ENCODE results near the gene MTFR1L. TPM values are rescaled to one million over a fixed set of nuclear protein-coding genes. Genes with fewer than 3 reads are reported as not detected.
A peak's percentile ranks its signal among the peaks of the same experiment; 100 is the strongest.

Gene MTFR1L
- total and polyA plus RNA-seq, 9 of the 15 experiments (the other 6 are each of a cell fraction or from before 2014, with no cell fraction given) = 41.4 to 98.5 (median 53.7) TPM

GRCh38 chr1:25858906-25859789 lies 39.4 kb downstream of the MTFR1L start, which contains the start of gene AUNIP (continued):
- peak; percentile 62 to 92 for TF ChIP-seq MNT (conservative IDR thresholded peaks at IDR 0.05)
- peak; percentile 100; the same call in 1 of the 2 replicates for TF ChIP-seq PHF8 (IDR thresholded peaks at IDR 0.05; ENCODE audit: borderline replicate concordance, low read length)
- TF ChIP-seq SUPT5H (IDR thresholded peaks at IDR 0.05) = peak; percentile 97
- 0 out of 2 replicates have a peak, but pooled peaks have one; percentile 37 for TF ChIP-seq TCF7 (IDR thresholded peaks at IDR 0.05; ENCODE audit: borderline replicate concordance)
- TF ChIP-seq ZSCAN29 (IDR thresholded peaks at IDR 0.05) = peak; percentile 91
- peak; percentile 96 for TF ChIP-seq GATAD2B (IDR thresholded peaks at IDR 0.05; ENCODE audit: borderline replicate concordance)
- peak; percentile 31; the same call in 1 of the 2 replicates for TF ChIP-seq ELF2 (CRISPR knock-in tag; IDR thresholded peaks at IDR 0.05)
- no peak for TF ChIP-seq ETS2 (tag; IDR thresholded peaks at IDR 0.05; ENCODE audit: borderline replicate concordance, poor library complexity, severe bottlenecking)
- TF ChIP-seq SIN3B (IDR thresholded peaks at IDR 0.05; ENCODE audit: low read depth) = peak; percentile 61
- no peak for TF ChIP-seq ZNF124 (CRISPR knock-in tag; IDR thresholded peaks at IDR 0.05)
- peak; percentile 31; the same call in 1 of the 2 replicates for TF ChIP-seq CGGBP1 (CRISPR knock-in tag; IDR thresholded peaks at IDR 0.05)
- TF ChIP-seq CREB3 (tag; conservative IDR thresholded peaks at IDR 0.05; ENCODE audit: low read depth) = 0 out of 2 replicates have a peak, but pooled peaks have one; percentile 34
- no peak for TF ChIP-seq TFAM (CRISPR knock-in tag; conservative IDR thresholded peaks at IDR 0.05)
- no peak for TF ChIP-seq NR2F6 (CRISPR knock-in tag; IDR thresholded peaks at IDR 0.05)
- TF ChIP-seq PML (IDR thresholded peaks at IDR 0.05; ENCODE audit: low read length) = peak; percentile 65; the same call in 1 of the 2 replicates
- TF ChIP-seq TFAP4 (CRISPR knock-in tag; IDR thresholded peaks at IDR 0.05; ENCODE audit: borderline replicate concordance) = peak; percentile 83
